A549 (cell line): Measurements from ENCODE around the gene ESRRB.

Experiments
- MYC ChIP-seq: IDR thresholded peaks from 2 replicates; pipeline ENCODE4 v1.6.1; 2012; ENCODE audit warnings: mild to moderate bottlenecking, inconsistent platforms, low read length, improper control_type of control experiment, borderline replicate concordance
- SMC3 ChIP-seq: fragments of >200 bp; sonication (Bioruptor Twin); formaldehyde crosslinking; IDR thresholded peaks from 3 replicates; pipeline ENCODE4 v1.6.1; 2018; ENCODE audit warnings: inconsistent platforms

GRCh38 chr14:76380991-76381390, 5.1 kb downstream of the ESRRB start:
- TF ChIP-seq SMC3: no peak
- no peak for TF ChIP-seq MYC
